ENCODE measurements around the gene FMNL3. TPM values are rescaled to one million over a fixed set of nuclear protein-coding genes. Genes with fewer than 3 reads are reported as not detected.
A peak's percentile ranks its signal among the peaks of the same experiment; 100 is the strongest.

FMNL3 gene
- total and polyA plus RNA-seq, 2 of the 13 experiments (the other 11 are each of a cell fraction or from before 2014, with no cell fraction given) = 0.44 to 1.1 TPM

- TF ChIP-seq E2F1 (CRISPR knock-in tag; IDR thresholded peaks at IDR 0.05) = 0 out of 2 replicates have a peak, but pooled peaks have one; percentile 24
- peak; percentile 84; the same call in 1 of the 2 replicates for TF ChIP-seq ZNF709 (CRISPR knock-in tag; IDR thresholded peaks at IDR 0.05)
- 0 out of 2 replicates have a peak, but pooled peaks have one; percentile 58 for TF ChIP-seq REL (CRISPR knock-in tag; conservative IDR thresholded peaks at IDR 0.05)
- TF ChIP-seq, protein P1, sequence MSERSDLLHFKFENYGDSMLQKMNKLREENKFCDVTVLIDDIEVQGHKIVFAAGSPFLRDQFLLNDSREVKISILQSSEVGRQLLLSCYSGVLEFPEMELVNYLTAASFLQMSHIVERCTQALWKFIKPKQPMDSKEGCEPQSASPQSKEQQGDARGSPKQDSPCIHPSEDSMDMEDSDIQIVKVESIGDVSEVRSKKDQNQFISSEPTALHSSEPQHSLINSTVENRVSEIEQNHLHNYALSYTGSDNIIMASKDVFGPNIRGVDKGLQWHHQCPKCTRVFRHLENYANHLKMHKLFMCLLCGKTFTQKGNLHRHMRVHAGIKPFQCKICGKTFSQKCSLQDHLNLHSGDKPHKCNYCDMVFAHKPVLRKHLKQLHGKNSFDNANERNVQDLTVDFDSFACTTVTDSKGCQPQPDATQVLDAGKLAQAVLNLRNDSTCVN (CRISPR knock-in tag; IDR thresholded peaks at IDR 0.05; ENCODE audit: borderline replicate concordance) = no peak
- no peak for TF ChIP-seq RFX1 (IDR thresholded peaks at IDR 0.05)
- TF ChIP-seq ATF4 (CRISPR knock-in tag; IDR thresholded peaks at IDR 0.05) = no peak
- peak; percentile 95 for TF ChIP-seq POLR2G (IDR thresholded peaks at IDR 0.05; ENCODE audit: low read depth, low read length)
- TF ChIP-seq SIX1 (CRISPR knock-in tag; IDR thresholded peaks at IDR 0.05; ENCODE audit: borderline replicate concordance) = no peak
- no peak for TF ChIP-seq THAP9 (CRISPR knock-in tag; IDR thresholded peaks at IDR 0.05; ENCODE audit: borderline replicate concordance)
- TF ChIP-seq ZNF556 (CRISPR knock-in tag; IDR thresholded peaks at IDR 0.05; ENCODE audit: borderline replicate concordance) = peak; percentile 57; the same call in 1 of the 2 replicates
- no peak; the same call in none of the 2 replicates for TF ChIP-seq POGK (CRISPR knock-in tag; conservative IDR thresholded peaks at IDR 0.05)
- no peak for TF ChIP-seq ZNF343 (CRISPR knock-in tag; IDR thresholded peaks at IDR 0.05)
- TF ChIP-seq ATF6 (CRISPR knock-in tag; conservative IDR thresholded peaks at IDR 0.05) = no peak
- TF ChIP-seq SMAD9 (CRISPR knock-in tag; IDR thresholded peaks at IDR 0.05) = no peak
- TF ChIP-seq, protein P2, sequence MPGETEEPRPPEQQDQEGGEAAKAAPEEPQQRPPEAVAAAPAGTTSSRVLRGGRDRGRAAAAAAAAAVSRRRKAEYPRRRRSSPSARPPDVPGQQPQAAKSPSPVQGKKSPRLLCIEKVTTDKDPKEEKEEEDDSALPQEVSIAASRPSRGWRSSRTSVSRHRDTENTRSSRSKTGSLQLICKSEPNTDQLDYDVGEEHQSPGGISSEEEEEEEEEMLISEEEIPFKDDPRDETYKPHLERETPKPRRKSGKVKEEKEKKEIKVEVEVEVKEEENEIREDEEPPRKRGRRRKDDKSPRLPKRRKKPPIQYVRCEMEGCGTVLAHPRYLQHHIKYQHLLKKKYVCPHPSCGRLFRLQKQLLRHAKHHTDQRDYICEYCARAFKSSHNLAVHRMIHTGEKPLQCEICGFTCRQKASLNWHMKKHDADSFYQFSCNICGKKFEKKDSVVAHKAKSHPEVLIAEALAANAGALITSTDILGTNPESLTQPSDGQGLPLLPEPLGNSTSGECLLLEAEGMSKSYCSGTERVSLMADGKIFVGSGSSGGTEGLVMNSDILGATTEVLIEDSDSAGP (CRISPR knock-in tag; IDR thresholded peaks at IDR 0.05; ENCODE audit: borderline replicate concordance) = peak; percentile 56
Measured at GRCh38 chr12:49623142-49623904, 83.9 kb downstream of the FMNL3 start, which contains the start of gene PRPF40B (continued).
